ENCODE results near the gene ZNF778.

DNA sequence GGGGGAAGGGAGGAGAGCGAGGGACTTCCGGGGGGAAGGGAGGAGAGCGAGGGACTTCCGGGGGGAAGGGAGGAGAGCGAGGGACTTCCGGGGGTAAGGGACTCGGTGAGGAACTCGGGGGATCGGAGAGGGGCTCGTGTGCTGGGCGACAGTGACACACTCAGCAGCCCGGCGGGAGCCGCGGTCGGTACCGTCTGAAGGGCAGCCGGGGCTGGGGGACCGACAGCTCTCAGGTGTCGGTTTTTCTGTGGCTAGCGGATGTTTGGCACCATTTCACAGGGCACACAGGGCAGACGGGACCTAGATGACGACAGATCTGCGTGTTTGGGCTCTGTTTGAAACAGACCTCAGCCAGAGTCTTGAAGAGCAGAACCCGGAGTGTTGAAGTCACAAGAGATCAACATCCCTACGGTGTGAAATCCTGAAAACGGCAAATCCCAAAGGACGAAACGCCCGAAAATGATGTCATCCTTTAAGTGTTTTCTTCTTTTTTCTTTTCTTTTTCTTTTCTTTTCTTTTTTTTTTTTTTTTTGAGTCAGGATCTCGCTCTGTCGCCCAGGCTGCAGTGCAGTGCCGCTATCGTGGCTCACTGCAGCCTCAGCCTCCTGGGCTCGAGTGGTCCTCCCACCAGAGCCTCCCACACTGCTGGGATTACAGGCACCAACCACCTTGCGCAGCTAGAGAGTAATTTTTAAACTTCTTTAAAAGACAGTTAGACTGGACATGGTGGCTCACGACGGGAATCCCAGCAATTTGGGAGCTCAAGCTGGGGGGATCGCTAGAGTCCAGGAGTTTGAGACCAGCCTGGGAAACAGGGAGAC is 23.9 kb downstream of the ZNF778 start:
- TF ChIP-seq, protein P1, sequence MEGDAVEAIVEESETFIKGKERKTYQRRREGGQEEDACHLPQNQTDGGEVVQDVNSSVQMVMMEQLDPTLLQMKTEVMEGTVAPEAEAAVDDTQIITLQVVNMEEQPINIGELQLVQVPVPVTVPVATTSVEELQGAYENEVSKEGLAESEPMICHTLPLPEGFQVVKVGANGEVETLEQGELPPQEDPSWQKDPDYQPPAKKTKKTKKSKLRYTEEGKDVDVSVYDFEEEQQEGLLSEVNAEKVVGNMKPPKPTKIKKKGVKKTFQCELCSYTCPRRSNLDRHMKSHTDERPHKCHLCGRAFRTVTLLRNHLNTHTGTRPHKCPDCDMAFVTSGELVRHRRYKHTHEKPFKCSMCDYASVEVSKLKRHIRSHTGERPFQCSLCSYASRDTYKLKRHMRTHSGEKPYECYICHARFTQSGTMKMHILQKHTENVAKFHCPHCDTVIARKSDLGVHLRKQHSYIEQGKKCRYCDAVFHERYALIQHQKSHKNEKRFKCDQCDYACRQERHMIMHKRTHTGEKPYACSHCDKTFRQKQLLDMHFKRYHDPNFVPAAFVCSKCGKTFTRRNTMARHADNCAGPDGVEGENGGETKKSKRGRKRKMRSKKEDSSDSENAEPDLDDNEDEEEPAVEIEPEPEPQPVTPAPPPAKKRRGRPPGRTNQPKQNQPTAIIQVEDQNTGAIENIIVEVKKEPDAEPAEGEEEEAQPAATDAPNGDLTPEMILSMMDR (IDR thresholded peaks at IDR 0.05) = no peak
- no peak for TF ChIP-seq EZH2phosphoT487 (IDR thresholded peaks at IDR 0.05)

All from neural progenitor cell (in vitro differentiated cells).